HepG2 (cell line): ENCODE measurements around the gene ZFR2.

ENCODE experiments used
- CTCF ChIP-seq: sonication (generic); formaldehyde crosslinking; IDR thresholded peaks from 2 replicates; pipeline ENCODE4 v1.5.0; 2020; ENCODE audit warnings: mild to moderate bottlenecking, missing genetic modification reagents, moderate library complexity
- EP300 ChIP-seq, 3 experiments: sonication (generic) in 1 of 3; formaldehyde crosslinking in 1 of 3; IDR thresholded peaks; 2 replicates each; pipeline versions ENCODE4 v1.5.1 to v1.6.1; 2011 to 2020; ENCODE audit warnings: low read depth in 2 of 3, low read length in 2 of 3, borderline replicate concordance in 1 of 3, improper control_type of control experiment in 1 of 3, mild to moderate bottlenecking in 1 of 3, missing genetic modification reagents in 1 of 3, moderate library complexity in 1 of 3
- EZH2 ChIP-seq: conservative IDR thresholded peaks from 2 replicates; pipeline ENCODE4 v1.6.1; 2012; ENCODE audit warnings: mild to moderate bottlenecking, low read depth, low read length, moderate library complexity
- HMGXB4 ChIP-seq, 2 experiments: sonication (generic) in 1 of 2; formaldehyde crosslinking in 1 of 2; IDR thresholded peaks; 2 replicates each; pipeline versions ENCODE4 v1.4.0 to v1.6.1; 2018 to 2020; ENCODE audit warnings: missing genetic modification reagents in 2 of 2, borderline replicate concordance in 1 of 2, low read depth in 1 of 2, mild to moderate bottlenecking in 1 of 2, missing biosample characterization in 1 of 2
- MED8 ChIP-seq: sonication (generic); formaldehyde crosslinking; IDR thresholded peaks from 2 replicates; pipeline ENCODE4 v1.8.1; 2023; ENCODE audit warnings: mild to moderate bottlenecking, missing genetic modification reagents; ENCODE audit not compliant: insufficient replicate concordance
- REST ChIP-seq, 2 experiments: IDR thresholded peaks; 2 replicates each; pipeline ENCODE4 v1.6.1; 2011 to 2012; ENCODE audit warnings: low read length in 2 of 2, borderline replicate concordance in 1 of 2, low read depth in 1 of 2, mild to moderate bottlenecking in 1 of 2, moderate library complexity in 1 of 2
- TAF1 ChIP-seq: sonication (generic); formaldehyde crosslinking; IDR thresholded peaks from 2 replicates; pipeline ENCODE4 v1.4.0; 2020; ENCODE audit warnings: missing genetic modification reagents
- ZBTB21 ChIP-seq: sonication (generic); formaldehyde crosslinking; IDR thresholded peaks from 2 replicates; pipeline ENCODE4 v1.4.0; 2020; ENCODE audit warnings: missing genetic modification reagents
- ZFP62 ChIP-seq: sonication (generic); formaldehyde crosslinking; IDR thresholded peaks from 2 replicates; pipeline ENCODE4 v1.4.0; 2020; ENCODE audit warnings: missing genetic modification reagents
- ZNF292 ChIP-seq: sonication (generic); formaldehyde crosslinking; IDR thresholded peaks from 2 replicates; pipeline ENCODE4 v1.8.1; 2022; ENCODE audit warnings: mild to moderate bottlenecking, low read depth, missing genetic modification reagents, borderline replicate concordance
- TF ChIP-seq, protein P1 (sequence below): sonication (generic); formaldehyde crosslinking; IDR thresholded peaks from 2 replicates; pipeline ENCODE4 v1.4.0; 2020; ENCODE audit warnings: missing genetic modification reagents, borderline replicate concordance
- TF ChIP-seq, protein P2 (sequence below): sonication (generic); formaldehyde crosslinking; IDR thresholded peaks from 2 replicates; pipeline ENCODE4 v1.5.1; 2020; ENCODE audit warnings: missing genetic modification reagents, mild to moderate bottlenecking, borderline replicate concordance

GRCh38 chr19:3778899-3779723 lies 89.7 kb downstream of the ZFR2 start:
- no peak for TF ChIP-seq TAF1 (CRISPR knock-in tag)
- TF ChIP-seq MED8 = no peak
- TF ChIP-seq, protein P1, sequence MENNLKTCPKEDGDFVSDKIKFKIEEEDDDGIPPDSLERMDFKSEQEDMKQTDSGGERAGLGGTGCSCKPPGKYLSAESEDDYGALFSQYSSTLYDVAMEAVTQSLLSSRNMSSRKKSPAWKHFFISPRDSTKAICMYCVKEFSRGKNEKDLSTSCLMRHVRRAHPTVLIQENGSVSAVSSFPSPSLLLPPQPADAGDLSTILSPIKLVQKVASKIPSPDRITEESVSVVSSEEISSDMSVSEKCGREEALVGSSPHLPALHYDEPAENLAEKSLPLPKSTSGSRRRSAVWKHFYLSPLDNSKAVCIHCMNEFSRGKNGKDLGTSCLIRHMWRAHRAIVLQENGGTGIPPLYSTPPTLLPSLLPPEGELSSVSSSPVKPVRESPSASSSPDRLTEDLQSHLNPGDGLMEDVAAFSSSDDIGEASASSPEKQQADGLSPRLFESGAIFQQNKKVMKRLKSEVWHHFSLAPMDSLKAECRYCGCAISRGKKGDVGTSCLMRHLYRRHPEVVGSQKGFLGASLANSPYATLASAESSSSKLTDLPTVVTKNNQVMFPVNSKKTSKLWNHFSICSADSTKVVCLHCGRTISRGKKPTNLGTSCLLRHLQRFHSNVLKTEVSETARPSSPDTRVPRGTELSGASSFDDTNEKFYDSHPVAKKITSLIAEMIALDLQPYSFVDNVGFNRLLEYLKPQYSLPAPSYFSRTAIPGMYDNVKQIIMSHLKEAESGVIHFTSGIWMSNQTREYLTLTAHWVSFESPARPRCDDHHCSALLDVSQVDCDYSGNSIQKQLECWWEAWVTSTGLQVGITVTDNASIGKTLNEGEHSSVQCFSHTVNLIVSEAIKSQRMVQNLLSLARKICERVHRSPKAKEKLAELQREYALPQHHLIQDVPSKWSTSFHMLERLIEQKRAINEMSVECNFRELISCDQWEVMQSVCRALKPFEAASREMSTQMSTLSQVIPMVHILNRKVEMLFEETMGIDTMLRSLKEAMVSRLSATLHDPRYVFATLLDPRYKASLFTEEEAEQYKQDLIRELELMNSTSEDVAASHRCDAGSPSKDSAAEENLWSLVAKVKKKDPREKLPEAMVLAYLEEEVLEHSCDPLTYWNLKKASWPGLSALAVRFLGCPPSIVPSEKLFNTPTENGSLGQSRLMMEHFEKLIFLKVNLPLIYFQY (CRISPR knock-in tag) = no peak
- no peak for TF ChIP-seq CTCF (CRISPR knock-in tag)
- no peak for TF ChIP-seq EP300 (IDR thresholded peaks at IDR 0.05; ENCODE audit: low read depth in 2 of 2, low read length in 2 of 2)
- TF ChIP-seq EP300 (CRISPR knock-in tag; IDR thresholded peaks at IDR 0.05; ENCODE audit: borderline replicate concordance) = no peak
- TF ChIP-seq, protein P2, sequence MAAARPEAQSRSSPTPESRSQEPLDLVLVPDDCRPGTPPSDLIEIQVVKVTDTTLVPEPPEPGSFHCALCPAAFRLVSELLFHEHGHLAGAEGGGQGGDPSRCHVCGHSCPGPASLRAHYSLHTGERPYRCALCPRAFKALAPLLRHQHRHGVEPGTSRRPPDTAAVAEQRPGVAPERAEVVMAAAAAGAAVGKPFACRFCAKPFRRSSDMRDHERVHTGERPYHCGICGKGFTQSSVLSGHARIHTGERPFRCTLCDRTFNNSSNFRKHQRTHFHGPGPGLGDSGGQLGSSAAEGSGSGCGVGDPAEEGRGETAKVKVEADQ (CRISPR knock-in tag) = no peak
- TF ChIP-seq REST (IDR thresholded peaks at IDR 0.05; ENCODE audit: borderline replicate concordance in 1 of 2, low read depth in 1 of 2, low read length in 2 of 2) = no peak
- no peak for TF ChIP-seq HMGXB4 (CRISPR knock-in tag; IDR thresholded peaks at IDR 0.05; ENCODE audit: borderline replicate concordance in 1 of 2, low read depth in 1 of 2)
- no peak for TF ChIP-seq ZNF292 (CRISPR knock-in tag)
- TF ChIP-seq ZBTB21 (CRISPR knock-in tag) = no peak
- no peak for TF ChIP-seq ZFP62
- TF ChIP-seq EZH2 = no peak
